GM19468 (cell line): Measurements from ENCODE around the gene FOLR1.

ENCODE experiments used
- ATAC-seq: cut with Tn5 transposase; IDR thresholded peaks from one replicate; pipeline ENCODE4 v1.9.1; 2021; ENCODE audit warnings: mild to moderate bottlenecking, moderate library complexity, moderate number of reproducible peaks; ENCODE audit not compliant: unreplicated experiment; ENCODE audit errors: extremely low read depth

The FOLR1 gene

DNA sequence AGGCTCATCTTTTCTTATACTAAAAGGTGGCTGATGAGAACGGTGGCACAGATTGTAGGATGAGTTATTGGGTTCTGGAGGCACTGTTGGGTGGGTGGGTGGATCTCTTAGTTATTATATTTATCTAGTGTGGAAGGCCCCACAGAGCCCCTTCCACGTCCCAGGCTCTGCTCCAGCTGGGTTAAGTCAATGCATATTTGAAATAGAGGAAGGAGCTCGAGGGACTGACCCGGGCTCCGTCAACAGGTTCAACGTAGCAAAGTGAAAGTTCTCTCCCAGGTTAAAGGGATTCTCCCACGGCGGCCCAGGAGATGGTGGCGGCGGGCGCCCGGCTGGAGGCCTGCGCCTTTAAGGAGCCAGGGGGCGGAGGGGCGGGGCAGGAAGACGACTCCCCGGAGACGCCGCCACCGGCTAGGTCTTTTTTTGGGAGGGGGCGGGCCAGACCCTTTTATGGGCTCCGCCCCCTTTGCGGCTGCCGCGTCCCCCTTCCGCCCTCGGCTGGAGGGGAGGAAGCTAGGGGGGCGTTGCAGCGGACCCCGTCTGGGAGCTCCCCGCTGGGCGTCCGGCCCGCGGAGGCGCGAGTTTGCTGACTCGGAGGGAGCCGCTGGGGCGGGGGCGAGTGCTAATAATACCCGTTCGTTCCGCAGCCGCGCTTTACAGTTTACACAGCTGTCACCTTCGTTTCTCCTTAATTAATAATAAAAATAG lies 31.1 kb downstream of the FOLR1 start:
- ATAC-seq, result peak; percentile 59

DNA sequence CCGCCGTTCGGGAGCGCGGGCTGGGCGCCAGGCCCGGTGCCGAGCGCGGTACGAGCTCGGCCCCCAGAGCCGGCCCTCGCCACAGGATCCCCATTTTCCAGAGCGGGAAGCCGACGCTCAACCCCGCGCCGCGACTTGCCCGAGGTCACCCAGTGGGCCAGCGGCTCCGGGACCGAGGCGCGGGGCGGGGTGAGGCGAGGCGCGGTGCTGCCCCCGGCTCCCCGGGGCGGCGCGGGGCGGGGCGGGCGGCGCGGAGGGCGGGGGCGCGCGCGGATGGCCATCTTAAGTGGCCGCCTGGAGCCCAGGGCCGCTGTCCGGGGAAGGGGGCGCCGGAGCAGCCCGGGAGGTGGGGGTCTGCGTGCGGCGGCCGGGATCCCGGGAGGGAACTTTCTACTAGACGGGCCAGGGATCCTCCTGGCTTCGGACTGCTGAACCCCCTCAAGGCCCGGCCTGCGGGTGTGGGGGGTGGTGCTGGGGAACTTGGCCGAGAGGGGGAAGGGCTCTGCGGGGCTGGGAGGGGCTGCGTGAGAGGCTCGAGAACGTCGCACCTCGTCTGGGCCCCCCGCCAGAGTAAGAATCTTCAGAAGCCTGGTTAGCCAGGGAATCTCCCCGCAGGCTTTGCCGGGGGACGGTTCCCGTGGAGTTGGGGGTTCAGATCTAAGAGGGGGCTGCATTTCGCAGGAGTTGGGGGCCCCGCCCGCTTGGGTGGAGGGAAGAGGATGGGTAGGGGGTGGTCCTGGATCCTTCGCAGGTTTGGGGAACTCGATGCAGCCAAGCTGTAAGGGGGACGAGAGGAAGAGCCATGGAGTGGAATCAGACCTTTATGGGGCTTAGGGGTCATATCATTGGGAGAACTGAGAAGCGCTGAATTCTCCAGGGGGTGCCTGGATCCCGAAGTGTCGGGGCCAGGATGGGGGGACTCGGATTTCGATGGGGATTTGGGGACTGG lies 31.9 kb downstream of the FOLR1 start:
- ATAC-seq, result peak; percentile 10

DNA sequence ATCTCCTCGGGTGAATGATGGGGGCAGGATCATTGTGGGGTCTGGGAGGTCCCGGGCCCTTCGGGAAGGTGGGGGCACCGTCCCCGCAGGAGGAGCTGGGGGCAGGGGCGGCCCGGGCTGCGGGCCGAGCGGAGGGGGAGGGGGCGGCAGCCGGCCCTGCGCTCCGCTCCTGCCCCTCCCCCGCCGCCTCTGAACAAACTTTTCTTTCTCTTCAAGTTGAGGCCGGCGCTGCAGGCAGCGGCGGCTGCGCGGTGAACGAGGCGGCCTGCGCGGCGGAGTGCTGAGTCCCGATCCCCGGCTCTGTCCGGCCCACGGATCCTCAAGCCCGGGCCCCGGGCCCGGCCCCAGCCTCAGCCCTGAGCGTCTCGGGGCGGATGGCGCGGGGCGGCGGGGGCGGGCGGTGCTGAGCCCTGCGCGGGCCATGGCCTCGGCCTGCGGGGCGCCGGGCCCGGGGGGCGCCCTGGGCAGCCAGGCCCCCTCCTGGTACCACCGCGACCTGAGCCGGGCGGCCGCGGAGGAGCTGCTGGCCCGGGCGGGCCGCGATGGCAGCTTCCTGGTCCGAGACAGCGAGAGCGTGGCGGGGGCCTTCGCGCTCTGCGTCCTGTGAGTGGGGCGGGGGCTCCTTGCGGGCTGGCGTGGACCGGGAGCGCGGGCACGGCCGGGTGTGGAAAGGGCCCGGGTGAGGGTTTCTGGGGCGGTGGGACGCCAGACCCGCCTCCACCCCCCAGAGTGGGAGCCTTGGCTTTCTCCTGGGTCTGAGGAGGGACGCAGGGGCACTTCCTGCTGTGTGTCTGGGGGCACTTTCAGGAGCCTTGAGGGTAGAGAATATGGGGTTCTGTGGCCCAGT lies 32.8 kb downstream of the FOLR1 start, which contains the start of gene INPPL1:
Gene INPPL1 (plus strand): TSS at position 204 of the 847 bp plus-strand sequence. CDS start 218 bp downstream, at position 422.
- no peak for ATAC-seq

DNA sequence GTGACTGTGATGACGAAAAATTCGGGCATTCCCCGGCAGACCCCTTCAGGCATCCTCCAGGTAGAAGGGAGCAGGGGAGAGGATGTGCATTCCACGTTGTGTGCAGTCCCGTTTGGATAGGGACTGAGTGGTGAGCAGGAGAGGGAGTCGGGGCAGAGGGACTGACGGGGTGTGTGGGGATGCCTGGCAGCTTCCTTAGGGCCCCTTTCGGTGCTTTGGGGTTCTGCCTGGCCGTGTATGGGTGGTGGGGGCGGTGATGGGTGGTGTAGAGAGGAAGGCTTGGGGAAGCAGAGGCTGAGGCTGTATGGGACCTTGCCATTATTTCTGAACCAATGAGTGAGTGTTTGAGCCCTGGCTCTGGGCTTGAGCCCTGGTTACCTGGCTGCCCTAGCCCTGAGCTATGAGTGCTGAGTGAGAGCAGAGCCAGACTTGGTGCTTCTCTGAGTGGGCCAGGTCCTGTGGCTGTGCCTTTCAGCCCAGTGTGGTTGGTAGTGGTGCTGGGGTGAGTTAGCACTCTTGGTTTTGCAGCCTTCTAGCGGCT lies 33.5 kb downstream of the FOLR1 start:
- no peak for ATAC-seq

DNA sequence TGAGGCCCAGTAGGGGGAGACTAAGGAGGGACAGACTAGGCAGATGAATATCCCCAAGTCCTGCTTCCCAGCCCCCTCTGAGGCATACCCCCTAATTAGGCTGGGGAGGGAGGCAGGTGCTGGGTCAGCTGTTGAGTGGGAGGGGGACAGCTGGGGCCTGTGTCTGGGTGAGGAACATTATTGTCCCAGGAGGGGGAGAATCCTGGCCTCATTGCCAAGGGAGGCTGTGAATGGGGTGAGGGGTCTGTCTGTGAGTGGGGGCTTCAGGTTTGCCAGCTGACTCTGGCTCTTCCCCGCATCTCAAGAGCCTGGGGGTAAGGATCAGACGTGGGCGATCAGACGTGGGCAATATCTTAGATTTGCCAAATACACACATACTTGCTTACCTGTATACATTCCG lies 34.8 kb downstream of the FOLR1 start:
- ATAC-seq, result no peak

DNA sequence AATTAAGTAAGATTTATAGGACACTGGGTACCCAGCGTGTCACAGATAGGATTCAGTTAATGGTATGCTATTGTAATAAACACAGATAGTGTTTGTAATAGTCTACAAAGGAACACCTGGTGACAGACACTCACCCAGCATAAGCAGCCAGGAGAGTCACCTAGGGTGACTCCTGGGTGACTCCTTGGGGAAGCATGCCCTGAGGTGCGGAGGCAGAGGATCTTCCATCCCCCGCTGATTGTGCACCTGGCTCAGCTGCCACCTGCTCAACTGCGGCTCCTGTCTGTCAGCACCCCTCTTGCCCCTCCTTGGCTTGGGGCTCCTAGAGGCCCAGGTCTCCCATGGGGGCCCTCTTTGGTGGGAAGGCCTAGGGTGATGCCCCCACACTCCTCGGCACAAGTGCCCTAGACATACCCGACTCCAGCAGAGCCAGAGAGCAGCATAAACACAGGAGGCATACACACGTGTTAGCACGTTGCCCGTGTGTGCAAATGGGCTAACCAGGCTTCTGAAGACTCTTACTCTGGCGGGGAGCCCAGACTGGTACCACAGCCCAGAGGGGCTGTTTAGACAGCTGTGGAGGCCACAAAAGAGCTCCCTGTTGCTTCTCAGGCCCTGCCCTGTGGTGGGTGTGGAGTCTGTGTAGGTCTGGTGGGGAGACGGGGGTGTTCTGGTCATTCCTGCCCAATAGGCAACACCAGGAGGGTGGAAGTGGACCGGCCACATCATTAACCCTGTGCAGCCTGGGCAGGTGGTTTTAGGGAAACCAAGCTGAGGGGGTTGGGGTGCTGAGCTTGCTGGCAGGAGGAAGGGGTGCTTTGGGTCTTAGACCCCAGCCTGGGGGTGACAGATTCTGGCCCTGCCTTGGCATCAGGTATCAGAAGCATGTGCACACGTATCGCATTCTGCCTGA lies 35.6 kb downstream of the FOLR1 start:
- no peak for ATAC-seq

DNA sequence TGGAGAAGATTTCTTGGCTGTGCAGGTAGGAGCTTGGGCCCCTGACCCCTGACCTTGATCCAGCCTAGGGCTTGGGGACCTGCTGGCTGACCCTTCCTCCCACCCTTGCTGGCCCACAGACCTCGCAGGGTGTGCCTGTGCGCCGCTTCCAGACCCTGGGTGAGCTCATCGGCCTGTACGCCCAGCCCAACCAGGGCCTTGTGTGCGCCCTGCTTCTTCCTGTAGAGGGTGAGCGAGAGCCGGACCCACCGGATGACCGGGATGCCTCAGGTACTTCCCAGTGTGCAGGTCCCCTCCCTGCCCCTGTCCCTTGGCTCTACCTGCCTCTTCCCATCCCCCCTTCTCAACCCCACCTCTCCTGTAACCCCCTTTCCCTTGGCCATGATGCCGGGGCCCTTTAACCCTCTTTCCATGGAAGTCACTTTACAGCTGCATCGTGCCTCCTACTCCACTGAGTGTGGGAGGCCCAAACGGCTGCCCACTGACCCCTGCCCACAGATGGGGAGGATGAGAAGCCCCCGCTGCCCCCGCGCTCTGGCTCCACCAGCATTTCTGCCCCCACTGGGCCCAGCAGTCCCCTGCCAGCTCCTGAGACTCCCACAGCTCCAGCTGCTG lies 36.4 kb downstream of the FOLR1 start:
- ATAC-seq, result no peak

DNA sequence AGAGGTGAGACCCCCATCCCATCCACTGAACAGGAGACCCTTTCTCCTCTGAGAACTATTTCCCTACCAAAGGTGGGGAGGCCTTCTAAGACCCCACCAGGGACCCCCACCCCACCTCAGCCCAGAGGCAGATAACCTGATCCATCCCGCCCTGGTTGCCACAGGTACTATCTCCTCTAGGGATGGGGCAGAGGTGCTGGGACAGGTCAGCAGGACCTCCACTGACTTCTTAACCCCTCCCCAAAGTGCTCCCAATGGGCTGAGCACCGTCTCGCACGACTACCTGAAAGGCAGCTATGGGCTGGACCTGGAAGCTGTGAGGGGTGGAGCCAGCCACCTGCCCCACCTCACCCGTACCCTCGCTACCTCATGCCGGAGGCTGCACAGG lies 36.9 kb downstream of the FOLR1 start:
- no peak for ATAC-seq

DNA sequence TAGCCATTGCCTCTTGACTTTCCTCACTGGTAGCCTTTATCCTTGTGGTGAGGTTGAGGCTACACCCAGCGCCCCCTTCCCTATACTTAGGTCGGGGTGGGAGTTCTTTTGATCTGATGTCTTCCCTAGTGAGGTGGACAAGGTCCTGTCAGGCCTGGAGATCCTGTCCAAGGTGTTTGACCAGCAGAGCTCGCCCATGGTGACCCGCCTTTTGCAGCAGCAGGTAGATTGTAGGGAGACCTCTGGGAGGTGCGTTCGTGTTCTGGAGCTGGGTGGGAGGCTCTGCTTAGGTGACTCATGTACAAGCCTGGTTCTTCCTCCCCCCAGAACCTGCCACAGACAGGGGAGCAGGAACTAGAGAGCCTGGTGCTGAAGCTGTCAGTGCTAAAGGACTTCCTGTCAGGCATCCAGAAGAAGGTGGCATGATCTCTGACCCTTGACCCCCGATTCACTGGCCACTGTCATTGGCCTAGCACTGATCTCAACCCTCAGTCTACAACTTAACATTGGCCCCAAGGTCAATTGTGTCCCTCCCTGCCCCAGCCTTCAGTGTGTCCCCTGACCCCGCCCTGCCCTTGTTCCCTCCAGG lies 37.5 kb downstream of the FOLR1 start:
- ATAC-seq, result no peak

DNA sequence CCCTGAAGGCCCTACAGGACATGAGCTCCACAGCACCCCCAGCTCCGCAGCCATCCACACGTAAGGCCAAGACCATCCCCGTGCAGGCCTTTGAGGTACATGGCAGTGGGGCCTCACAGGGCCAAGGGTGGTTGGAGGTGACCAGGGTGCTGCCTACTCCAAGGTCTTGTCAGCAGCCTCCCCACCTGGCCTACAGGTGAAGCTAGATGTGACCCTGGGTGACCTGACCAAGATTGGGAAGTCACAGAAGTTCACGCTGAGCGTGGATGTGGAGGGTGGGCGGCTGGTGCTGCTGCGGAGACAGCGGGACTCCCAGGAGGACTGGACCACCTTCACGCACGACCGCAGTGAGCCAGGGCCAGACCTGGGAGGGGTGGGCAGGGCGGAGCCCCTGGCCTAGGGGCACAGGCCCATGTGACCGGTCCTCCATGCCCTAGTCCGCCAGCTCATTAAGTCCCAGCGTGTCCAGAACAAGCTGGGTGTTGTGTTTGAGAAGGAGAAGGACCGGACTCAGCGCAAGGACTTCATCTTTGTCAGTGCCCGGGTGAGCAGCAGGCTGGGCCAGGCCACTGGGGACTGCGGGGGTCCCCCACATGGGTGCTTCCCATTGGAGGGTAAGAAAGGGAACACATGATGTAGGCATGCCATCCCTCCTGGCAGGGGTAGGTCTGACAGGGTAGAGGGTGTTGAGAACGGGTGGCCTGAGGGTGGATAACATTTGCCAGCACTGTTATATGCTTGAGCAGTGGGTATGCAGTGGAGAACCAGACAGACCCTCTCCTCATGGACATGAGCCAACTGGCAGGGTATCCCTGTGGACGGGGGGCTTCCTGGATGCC lies 38.2 kb downstream of the FOLR1 start:
- no peak for ATAC-seq

DNA sequence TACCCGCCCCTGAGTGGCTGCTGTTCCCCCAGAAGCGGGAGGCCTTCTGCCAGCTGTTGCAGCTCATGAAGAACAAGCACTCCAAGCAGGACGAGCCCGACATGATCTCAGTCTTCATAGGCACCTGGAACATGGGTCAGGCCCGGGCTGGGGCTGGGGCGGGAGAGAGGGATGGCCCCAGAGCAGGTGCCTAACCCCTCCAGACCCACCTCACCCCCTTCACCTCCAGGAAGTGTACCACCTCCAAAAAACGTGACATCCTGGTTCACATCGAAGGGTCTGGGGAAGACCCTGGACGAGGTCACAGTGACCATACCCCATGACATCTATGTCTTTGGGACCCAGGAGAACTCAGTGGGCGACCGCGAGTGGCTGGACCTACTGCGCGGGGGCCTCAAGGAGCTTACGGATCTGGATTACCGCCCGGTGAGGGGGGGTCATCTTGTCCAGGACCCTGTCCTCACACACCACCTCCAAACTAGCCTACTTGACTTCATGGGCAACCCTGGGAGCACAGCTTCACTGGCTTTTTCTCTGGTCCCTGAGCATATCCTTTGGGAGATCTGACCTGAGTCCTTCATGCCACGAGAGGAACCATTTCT lies 38.9 kb downstream of the FOLR1 start:
- ATAC-seq, result no peak

DNA sequence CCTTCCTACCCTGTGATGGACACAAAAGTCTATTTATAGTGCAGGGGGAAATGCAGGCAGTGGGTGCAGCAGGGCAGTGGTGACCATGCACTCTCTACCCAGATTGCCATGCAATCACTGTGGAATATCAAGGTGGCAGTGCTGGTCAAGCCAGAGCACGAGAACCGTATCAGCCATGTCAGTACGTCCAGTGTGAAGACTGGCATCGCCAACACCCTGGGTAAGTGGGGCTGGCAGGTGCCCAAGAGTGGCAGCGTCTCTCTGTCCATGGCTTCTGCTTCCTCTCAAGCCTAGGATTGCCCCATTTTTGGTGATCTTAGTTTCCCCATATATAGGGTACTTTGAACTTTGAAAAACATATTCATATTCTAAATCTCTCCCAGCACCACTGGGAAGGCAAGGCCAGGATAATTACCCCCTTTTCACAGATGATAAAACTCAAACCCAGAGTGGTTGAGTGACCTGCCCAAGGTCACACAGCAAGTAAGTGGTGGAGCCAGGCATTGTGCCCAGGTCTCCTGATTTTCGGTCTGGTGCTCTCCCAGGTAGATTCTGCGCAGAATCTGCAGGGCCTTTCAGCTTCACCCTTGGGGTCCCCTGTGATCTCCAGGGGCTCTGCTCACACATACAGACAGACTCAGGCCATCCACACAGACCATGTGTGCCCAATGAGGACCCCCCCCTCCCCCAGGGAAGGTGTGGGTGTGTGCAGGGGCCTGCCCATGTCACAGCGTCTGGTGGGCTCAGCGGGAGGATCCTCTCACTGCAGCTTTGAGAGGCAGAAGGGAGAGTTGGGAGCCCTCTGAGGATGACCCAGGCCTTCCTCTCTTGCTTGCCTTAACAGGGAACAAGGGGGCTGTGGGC lies 39.7 kb downstream of the FOLR1 start:
- no peak for ATAC-seq

DNA sequence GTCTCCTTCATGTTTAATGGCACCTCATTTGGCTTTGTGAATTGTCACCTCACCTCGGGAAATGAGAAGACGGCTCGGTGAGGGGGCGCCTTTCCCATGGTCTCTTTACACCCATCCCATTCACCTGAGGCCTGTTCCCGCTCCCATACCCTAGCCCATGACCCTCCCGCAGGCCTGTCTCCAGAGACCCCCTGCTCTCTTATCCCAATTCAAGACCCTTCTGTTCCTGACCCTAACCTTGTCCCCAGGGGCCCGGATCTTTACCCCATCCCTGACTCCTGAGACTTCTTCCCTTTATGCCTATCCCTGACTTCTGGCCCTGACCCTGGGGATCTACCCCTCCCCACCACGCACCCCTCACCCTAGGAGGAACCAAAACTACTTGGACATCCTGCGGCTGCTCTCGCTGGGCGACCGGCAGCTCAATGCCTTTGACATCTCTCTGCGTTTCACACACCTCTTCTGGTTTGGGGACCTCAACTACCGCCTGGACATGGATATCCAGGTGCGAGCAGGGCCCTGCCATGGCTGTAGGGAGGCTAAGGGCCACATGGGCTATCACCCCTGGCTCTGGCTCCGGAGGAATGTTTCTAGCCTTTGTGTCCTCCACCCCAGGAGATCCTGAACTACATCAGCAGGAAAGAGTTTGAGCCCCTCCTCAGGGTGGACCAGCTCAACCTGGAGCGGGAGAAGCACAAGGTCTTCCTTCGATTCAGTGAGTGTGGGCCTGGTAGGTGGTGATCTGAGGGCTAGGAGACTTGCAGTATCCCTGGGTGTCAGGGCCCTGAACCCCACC lies 40.5 kb downstream of the FOLR1 start:
- ATAC-seq, result no peak

DNA sequence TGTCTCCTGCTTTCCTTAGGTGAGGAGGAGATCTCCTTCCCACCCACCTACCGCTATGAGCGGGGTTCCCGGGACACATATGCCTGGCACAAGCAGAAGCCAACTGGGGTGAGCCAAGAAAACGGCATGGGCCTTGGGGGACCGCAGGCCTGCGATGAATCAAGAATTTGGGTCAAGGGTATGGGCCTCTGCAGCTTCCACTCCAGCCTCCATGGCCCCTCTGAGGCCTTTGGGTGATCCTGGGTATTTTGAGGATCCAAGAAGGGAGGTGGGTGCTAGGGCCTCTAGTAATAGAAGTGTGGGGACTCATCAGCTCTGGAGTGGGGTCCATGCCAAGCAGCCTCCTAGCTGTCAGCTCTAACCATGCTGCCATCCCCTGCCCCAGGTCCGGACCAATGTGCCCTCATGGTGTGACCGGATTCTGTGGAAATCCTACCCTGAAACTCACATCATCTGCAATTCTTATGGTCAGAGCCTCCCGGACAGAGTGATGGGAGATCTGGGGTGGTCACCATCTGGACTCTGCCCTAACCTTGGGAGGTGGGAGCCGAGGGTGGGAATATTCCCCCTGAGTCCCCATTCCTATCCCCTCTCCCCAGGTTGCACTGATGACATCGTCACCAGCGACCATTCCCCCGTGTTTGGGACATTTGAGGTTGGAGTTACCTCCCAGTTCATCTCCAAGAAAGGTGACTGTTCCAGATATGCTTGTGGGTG lies 41.3 kb downstream of the FOLR1 start:
- ATAC-seq, result no peak
